Cortex of kidney (tissue), 1 donor: ENCODE results near the gene PLA2G2F.

Source experiments
- DNase-seq: peaks from one replicate; lab custom pipeline; 2025; lab: John Stamatoyannopoulos, UW

PLA2G2F gene, protein sequence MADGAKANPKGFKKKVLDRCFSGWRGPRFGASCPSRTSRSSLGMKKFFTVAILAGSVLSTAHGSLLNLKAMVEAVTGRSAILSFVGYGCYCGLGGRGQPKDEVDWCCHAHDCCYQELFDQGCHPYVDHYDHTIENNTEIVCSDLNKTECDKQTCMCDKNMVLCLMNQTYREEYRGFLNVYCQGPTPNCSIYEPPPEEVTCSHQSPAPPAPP

DNA sequence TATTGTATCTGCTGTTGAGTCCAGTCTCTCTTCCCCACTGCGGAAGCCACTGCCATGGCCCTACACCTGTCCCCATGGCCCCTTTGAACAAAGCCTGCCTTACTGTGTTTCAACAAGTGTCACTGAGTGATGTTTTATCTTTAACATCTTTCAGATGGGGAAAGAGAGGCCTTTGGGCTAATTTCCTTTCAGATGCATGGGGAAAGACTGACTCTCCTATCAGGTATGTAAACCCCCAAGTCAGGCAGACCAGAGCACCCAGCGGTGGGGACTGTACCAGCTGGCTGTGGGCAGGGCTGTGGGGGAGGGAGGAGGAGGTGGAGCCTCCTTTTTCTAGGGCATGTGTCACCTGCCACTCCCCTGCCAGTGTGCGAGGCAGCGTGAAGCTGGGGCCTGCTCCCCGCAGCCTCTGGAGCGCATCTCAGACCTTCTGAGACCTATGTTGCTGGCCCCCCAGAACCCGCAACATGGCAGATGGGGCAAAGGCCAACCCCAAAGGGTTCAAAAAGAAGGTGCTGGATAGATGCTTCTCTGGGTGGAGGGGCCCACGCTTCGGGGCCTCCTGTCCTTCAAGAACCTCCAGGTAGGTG lies at the start of gene PLA2G2F:
PLA2G2F (plus strand) TSS at position 363 of the 590 bp plus-strand sequence; CDS start at position 468, 105 bp downstream.
- DNase-seq: no peak

DNA sequence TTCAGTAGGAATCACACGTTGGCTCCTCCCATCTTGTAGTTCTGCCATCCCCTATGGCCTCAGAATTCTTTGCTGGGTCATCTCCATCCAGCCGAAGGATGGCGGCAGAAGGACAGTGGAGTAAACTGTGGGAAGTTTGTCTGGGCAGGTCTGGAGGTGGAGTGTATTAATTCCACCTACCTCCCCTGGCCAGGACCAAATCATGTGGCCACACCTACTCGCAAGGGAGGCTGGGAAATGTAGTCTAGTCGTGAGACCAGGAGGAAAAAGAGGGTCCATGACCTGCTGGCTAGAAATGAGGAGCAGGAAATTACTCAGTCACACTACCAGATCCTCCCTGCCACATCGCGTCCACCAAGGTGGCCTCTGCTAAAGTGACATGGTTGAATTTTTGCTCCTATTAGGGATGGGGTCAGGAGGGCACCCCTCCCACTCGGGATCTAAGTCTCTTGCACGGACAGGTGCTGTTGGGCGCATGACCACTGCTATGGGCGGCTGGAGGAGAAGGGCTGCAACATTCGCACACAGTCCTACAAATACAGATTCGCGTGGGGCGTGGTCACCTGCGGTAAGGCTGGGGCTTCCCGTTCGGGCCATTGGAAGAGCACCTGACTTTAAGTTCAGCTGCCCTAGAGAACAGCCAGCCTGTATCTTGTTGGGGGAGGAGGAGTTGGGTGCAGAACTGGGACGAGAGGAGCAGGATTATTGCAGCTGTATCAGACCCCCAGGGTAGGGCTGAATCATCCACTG lies 49.6 kb upstream of the PLA2G2F start:
- no peak for DNase-seq

DNA sequence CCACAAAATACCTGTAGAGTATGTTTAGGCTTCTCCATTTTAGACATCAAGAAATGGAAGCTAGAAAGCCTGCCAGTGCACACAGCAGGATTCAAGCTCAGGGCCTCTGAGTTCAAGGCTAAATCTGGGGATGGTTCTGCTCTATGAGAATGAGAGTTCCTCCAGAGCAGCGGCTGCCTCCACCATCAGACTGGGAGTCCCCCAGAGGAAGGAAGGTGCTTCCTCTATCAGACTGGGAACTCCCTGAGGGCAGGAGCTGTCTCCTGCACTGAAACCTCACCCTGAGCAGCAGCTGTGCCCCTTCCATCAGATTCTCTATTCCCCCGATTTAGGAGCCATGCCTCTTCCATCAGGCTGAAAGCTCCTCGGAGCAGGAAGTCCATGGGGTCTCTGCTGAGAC lies 49.0 kb upstream of the PLA2G2F start:
- DNase-seq: no peak

DNA sequence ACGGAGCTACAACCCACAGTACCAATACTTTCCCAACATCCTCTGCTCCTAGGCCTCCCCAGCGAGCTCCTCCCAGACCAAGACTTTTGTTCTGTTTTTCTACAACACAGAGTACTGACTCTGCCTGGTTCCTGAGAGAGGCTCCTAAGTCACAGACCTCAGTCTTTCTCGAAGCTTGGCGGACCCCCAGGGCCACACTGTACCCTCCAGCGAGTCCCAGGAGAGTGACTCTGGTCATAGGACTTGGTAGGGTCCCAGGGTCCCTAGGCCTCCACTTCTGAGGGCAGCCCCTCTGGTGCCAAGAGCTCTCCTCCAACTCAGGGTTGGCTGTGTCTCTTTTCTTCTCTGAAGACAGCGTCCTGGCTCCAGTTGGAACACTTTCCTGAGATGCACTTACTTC lies 48.5 kb upstream of the PLA2G2F start:
- no peak for DNase-seq

DNA sequence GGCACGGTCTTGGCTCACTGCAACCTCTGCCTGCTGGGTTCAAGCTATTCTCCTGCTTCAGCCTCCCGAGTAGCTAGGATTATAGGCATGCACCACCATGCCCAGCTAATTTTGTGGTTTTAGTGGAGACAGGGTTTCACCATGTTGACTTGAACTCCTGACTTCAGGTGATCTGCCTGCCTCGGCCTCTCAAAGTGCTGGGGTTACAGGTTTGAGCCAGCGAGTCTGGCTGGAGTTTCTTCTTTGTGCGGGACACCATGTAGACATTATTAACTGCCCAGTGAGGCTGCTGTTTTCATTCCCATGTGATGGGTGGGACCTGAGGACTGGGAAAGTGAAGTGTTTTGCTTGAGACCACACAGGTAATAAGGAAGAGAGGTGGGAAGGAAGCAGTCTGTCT lies 45.8 kb upstream of the PLA2G2F start:
- no peak for DNase-seq

DNA sequence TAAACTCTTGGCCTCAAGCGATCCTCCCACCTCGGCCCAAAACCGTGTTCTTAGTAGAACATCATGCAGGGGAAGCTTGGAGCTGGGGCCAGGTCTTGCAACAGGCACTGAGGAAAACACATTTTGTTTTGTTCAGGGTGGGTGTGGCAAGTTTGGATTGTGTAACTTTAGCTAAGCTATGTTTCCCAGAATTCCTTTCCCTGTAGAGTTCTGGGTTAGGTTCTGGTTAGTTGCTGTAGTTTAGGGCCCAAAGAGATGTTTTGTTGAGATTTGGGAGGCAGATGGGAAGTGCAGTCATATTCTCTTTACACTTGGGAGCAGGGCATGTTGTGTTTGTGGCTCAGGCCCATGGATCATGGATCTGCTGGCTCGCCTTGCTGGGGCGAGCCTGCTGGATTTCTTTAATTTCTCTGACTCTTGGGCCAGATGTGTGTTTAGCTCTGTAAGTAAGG lies 45.2 kb upstream of the PLA2G2F start:
- no peak for DNase-seq

DNA sequence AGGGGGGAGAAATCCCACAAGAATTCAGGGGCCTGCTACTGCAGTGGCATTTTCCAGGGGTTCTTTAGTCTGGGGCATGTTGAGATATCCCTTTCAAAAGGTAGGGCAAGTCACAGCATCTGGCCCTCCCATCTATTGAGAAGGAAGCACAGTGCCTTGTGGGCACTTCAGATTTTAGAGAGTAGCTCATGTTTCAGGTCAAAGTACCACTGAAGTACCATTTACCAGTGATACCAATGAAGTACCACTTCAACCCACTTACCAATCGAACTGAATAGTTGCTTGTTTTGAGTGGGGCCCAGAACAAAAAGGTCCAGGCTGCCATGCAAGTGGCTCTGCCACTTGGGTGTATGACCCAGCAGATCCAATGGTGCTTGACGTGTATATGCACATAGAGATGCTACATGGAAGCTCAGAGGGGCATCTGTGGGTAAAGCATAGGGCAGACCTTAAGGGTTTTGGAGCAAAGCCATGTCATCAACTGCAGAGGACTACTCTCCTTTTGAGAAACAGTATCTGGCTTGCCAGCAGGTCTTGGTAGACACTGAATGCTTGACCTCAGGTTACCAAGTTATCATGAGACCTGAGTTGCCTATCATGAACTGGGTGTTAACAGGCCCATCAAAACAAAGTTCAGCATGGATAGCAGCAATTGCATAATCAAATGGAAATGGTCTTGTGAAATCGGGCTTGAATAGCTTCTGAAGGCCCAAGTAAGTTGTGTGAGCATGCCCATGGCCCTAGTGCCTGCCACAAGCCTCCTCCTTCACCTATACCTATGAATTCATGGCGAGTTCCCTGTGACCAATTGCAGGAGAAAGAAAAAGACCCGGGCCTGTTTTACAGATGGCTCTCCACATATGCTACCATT lies 43.3 kb upstream of the PLA2G2F start:
- no peak for DNase-seq

DNA sequence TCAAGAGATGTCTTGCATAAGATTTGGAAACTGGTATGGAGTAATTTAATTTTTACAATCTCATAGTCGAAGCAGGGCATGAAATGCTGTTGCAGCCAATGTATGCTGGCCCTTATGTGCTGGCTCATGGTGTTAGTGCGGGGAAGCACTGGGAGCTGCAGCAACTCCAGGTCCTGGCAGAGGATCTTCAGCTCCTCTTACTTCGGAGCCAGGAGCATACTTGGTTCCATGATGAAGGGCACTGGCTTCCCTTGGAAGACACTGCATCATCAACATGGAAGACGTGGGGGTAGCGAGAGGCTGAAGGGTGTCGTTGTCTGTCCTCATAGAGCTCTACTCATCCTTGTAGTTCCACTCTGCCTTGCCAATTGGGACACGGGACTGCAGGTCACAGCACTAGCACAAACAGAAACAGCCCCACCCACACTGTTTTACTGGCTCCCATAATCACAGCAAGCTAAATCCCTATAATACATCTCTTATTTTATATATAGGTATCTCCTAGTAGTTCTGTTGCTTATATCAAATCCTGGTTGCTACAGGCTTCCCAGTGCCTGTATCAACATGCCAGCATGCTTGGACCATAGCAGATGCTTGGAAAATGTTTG lies 42.2 kb upstream of the PLA2G2F start:
- DNase-seq: no peak

DNA sequence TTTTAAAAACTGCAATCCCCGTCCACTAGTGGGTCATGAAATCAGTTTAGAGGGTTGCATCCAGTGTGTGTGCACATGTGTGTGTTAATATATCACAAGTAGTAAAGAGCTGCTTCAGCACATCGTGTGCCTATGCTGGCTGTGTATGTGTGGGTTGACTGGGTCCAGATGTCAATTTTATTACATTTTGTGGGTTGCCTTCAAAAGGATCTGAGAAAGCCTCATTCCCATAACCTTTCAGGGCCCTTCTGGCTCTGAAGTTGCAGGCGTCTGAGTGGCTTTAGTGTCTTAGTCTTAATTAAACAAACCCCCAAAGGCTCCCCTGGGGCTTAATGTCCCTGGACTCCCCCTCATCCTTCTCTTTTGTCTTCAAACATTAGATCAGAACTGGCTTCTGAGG lies 39.6 kb upstream of the PLA2G2F start:
- DNase-seq: no peak

DNA sequence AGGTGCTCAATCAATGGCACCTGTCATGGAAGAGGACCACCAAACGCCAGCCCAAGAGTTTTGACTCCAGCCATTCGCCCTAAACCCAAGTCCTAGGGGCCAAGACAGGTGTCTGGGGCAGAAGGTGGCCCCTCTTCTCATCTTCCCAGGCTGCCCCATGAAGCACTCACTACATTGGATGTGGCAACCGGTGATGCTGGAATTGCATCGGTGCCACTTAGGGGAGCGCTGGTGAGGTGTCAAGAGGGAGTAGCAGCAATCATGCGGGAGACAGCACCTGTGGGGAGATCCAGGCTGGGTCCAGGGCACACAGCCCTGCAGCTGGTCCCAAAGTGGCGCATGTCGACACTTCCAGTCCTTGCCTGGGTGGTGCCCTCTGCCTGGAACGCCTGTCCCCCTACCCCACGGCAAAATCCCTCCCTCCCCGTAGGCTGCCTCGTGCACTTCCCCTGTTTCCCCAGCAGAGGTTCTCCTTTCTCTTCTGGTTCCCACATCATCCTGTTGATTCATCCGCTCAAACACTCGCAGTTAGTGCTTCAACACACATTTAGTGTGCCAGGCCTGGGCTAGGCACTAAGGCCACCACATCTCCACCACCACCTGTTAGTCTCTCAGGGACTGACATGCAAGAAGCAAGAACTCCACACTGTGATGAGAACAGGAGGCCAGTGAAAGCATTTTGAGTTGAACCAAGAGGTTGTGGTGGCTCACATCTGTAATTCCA lies 38.3 kb upstream of the PLA2G2F start:
- no peak for DNase-seq

DNA sequence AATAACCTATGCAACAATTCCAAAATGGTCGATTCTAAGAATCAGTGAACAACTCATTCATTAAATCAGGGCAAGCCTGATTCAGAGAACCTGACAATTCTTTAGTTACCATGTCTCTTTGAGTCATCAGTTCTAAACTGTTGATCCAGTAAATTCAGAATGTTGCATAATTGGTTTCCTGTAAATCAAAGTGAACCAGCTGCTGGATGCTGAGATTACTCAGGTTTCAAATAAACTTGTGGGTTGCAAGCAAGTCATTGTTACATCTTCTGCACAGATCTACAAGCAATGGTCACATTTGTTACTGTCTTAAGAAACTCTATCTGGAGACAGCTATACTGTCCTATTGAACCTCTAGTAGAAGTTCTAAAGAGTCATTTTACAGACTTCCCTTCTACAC lies 36.2 kb upstream of the PLA2G2F start:
- DNase-seq: no peak

DNA sequence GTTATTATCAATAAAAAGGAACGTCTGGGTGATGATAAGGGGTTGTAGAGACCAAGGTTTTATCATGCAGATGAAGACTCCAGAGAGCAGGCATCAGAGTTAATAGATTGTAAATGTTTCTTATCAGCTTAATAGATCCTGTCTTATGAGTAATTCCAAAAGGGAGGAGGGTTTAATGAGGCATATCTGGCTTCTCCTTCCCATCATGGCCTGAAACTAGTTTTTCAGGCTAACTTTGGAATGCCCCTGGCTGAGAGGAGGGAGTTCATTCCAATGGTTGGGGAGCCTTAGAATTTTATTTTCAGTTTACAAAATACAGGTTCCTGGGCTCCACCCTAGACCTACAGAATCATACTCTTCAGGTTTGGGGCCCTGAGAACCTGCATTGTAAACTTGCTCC lies 33.3 kb upstream of the PLA2G2F start:
- DNase-seq: no peak

DNA sequence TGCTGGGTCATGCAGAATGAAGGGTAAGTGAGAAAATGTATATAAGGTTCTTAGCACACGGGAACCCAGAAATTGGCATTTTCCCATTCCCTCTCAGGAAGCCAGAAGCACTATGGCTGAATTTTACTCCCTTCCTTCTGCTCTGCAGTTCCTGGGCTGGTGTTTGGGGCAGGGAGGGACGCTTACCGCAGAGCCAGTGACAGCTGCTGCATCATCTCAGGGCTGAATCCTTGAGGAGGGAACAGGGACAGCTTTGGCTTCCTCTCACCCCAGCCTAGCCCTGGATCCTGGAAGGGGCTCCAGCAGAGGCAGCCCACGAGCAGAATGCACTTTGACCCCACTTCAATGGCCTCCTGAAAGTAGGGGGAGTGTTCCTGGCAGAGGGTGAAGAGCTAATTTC lies 31.8 kb upstream of the PLA2G2F start:
- DNase-seq: no peak

DNA sequence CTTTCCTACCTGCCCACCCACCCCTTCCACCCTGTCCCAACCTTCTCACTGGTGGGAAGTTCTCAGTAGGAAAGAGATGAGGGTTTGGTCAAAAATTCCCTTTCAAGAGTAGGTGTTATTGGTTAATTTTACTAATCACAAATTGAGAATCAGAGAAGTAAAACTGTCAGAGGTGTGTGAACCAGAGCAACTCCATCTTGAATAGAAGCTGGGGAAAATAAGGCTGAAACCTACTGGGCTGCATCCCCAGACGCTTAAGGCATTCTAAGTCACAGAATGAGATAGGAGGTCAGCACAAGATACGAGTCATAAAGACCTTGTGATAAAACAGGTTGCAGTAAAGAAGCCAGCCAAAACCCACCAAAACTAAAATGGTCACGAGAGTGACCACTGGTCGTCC lies 31.3 kb upstream of the PLA2G2F start:
- DNase-seq: no peak

DNA sequence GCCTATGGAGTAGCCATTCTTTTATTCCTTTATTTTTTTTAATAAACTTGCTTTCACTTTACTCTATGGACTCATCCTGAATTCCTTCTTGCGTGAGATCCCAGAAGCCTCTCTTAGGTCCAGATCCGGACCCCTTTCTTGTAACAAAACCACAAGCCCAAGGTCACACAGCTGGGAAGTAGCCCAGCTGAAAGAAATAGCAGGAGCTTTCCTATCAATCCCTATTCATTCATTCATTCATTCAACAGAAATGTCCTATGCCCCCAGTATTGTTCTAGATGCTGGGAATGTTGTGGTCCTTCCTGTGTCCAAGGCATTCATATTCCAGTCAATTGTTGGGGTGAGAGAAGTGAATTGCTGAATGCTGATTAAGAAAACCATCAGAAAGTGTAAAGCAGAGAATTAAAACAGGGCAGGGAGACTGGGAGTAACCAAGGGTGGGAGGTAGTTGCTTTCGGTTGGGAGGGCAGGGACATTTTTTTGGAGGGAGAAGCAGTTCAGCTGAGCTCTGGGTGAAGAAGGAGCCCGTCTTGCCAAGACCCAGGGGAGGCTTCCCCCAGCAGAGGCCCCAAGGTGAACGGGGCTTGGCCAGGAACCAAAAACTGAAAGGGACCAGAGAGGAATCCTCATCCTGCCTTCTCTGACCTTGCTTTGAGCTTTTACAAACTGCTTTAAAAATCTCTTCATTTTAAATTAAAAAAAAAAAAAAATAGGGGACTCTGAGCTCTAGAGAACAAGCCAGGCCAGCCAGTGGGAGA lies 30.6 kb upstream of the PLA2G2F start:
- DNase-seq: no peak

DNA sequence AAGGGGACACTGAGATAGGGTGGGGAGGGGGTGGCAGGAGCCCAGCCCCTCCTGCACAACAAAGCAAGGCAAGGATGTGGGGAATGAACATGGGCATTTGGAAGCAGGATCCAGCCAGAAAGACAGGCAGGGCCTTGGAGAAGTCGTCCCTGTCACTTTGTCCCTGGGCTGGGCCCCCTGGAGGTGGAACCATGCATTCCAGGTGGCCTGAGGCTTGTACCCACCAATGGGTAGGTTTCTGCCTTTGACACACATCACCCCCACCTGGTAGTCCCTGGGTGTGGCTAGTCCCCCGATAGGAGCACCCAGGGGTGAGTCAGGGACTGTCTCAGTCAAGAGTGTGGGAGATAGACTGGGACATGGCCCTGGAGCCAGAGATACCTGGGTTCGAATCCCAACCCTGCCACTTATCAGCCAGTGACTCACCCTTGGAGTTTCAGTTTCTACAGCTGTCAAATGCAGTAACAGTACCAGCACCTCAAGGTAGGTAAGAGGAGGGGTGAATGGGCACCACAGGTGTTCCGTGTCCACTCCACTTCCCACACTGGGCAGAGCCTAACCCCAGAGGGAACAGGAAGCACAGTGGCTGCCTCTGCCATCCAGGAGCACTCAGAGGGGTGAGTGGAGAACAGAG lies 29.8 kb upstream of the PLA2G2F start:
- DNase-seq: no peak

DNA sequence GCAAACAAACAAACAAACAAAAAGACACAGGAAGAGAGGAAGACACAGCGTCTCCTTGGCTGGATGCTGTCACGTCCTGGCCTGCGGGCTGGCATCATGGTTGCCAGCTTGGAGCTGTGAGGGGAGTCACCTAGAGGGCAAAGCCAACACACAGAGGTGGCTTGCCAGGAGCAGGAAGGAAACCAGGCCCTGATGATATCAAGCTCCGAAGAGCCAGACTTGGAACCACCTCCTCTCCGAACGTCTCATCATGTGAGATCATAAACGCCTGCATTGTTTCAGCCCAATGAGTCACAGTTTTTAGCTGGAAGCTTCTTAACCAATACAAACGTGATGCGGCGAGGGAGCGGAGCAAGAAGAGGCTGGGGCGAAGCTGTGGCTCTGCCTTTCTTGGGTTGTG lies 28.4 kb upstream of the PLA2G2F start:
- no peak for DNase-seq

DNA sequence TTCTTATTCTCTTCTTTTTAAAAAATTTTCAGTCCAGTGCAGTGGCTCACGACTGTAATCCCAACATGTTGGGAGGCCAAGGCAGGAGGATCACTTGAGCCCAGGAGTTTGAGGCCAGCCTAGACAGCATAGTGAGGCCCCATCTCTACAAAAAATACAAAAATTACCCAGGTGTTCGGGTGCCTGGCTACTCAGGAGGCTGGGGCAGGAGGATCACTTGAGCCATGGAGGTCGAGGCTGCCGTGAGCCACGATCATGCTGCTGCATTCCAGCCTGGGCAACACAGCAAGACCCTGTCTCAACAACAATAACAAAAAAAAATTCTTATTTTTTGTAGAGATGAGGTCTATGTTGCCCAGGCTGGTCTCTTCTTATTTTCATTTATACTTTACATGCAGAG lies 27.7 kb upstream of the PLA2G2F start:
- no peak for DNase-seq

DNA sequence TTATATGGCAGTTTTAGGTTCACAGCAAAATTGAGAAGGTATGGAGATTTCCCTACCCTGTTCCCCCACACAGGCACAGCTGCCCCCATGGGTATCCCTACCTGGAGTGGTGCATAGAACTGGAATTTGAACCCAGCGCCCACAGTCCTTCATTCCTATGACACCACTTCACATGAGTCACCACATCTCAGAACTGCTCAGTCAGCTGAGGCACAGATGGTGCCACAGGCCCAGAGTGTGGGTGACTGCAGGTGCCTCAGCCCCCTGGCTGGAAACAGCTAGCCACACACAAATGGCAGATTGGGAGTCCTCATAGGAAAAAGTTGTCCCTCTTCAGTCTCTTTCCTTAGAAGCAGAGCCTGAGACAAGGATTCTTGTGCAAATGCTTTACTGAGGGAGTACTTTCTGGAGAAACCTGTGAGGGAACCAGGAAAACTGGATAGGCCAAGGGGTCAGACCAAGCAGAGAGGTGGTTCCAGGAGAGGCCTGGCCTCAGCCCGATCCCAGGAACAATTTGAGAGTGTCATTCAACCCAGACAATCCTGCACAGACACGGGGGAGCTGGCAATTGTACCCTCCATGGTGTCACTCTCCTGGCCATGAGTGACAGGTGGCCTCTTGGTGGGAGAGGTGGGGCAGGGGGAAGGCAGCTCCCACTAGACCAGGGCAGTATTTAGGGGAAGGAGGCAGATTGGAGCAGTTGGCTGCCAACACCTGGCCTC lies 26.7 kb upstream of the PLA2G2F start:
- no peak for DNase-seq
